ENCODE results near the gene RNF13.

Gene RNF13

GRCh38 chr3:149781741-149782140 lies 31.3 kb upstream of the RNF13 start:
- TF ChIP-seq REST (IDR thresholded peaks at IDR 0.05; ENCODE audit: insufficient read depth in 1 of 2, low read depth in 2 of 2, low read length in 2 of 2) (no peak), POLR2AphosphoS5 (IDR thresholded peaks at IDR 0.05; ENCODE audit: low read depth, low read length) (no peak), FOXP2 (optimal IDR thresholded peaks at IDR 0.05; ENCODE audit: borderline replicate concordance, extremely low read depth, extremely low read length, insufficient read depth) (no peak), TAF1 (IDR thresholded peaks at IDR 0.05; ENCODE audit: borderline replicate concordance, insufficient read depth, low read length) (no peak), SIN3A (IDR thresholded peaks at IDR 0.05; ENCODE audit: borderline replicate concordance, insufficient read depth, low read length) (no peak)

- no peak for TF ChIP-seq TAF1 (IDR thresholded peaks at IDR 0.05; ENCODE audit: borderline replicate concordance, insufficient read depth, low read length)
- no peak for TF ChIP-seq POLR2AphosphoS5 (IDR thresholded peaks at IDR 0.05; ENCODE audit: low read depth, low read length)
- TF ChIP-seq SIN3A (IDR thresholded peaks at IDR 0.05; ENCODE audit: borderline replicate concordance, insufficient read depth, low read length), result no peak
- no peak for TF ChIP-seq FOXP2 (optimal IDR thresholded peaks at IDR 0.05; ENCODE audit: borderline replicate concordance, extremely low read depth, extremely low read length, insufficient read depth)
Measured at GRCh38 chr3:149783576-149783975, 29.4 kb upstream of the RNF13 start.

- TF ChIP-seq POLR2AphosphoS5 (IDR thresholded peaks at IDR 0.05; ENCODE audit: low read depth, low read length), result no peak
- TF ChIP-seq FOXP2 (optimal IDR thresholded peaks at IDR 0.05; ENCODE audit: borderline replicate concordance, extremely low read depth, extremely low read length, insufficient read depth), result no peak
- no peak for TF ChIP-seq TAF1 (IDR thresholded peaks at IDR 0.05; ENCODE audit: borderline replicate concordance, insufficient read depth, low read length)
- TF ChIP-seq SIN3A (IDR thresholded peaks at IDR 0.05; ENCODE audit: borderline replicate concordance, insufficient read depth, low read length), result no peak
- no peak for TF ChIP-seq REST (IDR thresholded peaks at IDR 0.05; ENCODE audit: insufficient read depth in 1 of 2, low read depth in 2 of 2, low read length in 2 of 2)
Measured at GRCh38 chr3:149784064-149784704, 28.8 kb upstream of the RNF13 start.

GRCh38 chr3:149790268-149790667 lies 22.7 kb upstream of the RNF13 start:
- TF ChIP-seq REST (IDR thresholded peaks at IDR 0.05; ENCODE audit: insufficient read depth in 1 of 2, low read depth in 2 of 2, low read length in 2 of 2) (no peak), TAF1 (IDR thresholded peaks at IDR 0.05; ENCODE audit: borderline replicate concordance, insufficient read depth, low read length) (no peak), FOXP2 (optimal IDR thresholded peaks at IDR 0.05; ENCODE audit: borderline replicate concordance, extremely low read depth, extremely low read length, insufficient read depth) (no peak), SIN3A (IDR thresholded peaks at IDR 0.05; ENCODE audit: borderline replicate concordance, insufficient read depth, low read length) (no peak), POLR2AphosphoS5 (IDR thresholded peaks at IDR 0.05; ENCODE audit: low read depth, low read length) (no peak)

- TF ChIP-seq REST (IDR thresholded peaks at IDR 0.05; ENCODE audit: insufficient read depth in 1 of 2, low read depth in 2 of 2, low read length in 2 of 2) (no peak), SIN3A (IDR thresholded peaks at IDR 0.05; ENCODE audit: borderline replicate concordance, insufficient read depth, low read length) (no peak), FOXP2 (optimal IDR thresholded peaks at IDR 0.05; ENCODE audit: borderline replicate concordance, extremely low read depth, extremely low read length, insufficient read depth) (no peak), POLR2AphosphoS5 (IDR thresholded peaks at IDR 0.05; ENCODE audit: low read depth, low read length) (no peak), TAF1 (IDR thresholded peaks at IDR 0.05; ENCODE audit: borderline replicate concordance, insufficient read depth, low read length) (no peak)
Measured at GRCh38 chr3:149790698-149791097, 22.3 kb upstream of the RNF13 start.
